ENCODE measurements around the gene CHRNA3. TPM values are rescaled to one million over a fixed set of nuclear protein-coding genes. Genes with fewer than 3 reads are reported as not detected.

Gene CHRNA3
- polyA plus RNA-seq (ENCODE audit: insufficient read length in 10 of 10): under 1 TPM in 8 of 10 donors, not detected in 2; 0.05 to 0.48 (median 0.24) TPM
- long read RNA-seq, donor 1: 0 reads
- long read RNA-seq, donor 2: 0 reads
- long read RNA-seq, donor 3: 0 reads
- long read RNA-seq, donor 4, partial matches to known transcripts: 0 of 1 reads
- long read RNA-seq, donor 4, other reads (novel, unspliced or antisense): 0 of 1 reads
- long read RNA-seq, donor 5: 0 reads
- long read RNA-seq, donor 6: 0 reads
- long read RNA-seq, donor 7: 0 reads
- long read RNA-seq, donor 8: 0 reads
- long read RNA-seq, donor 9: 0 reads

GRCh38 chr15:78620527-78621421 is at the start of gene CHRNA3:
Gene CHRNA3 (minus strand): TSS chr15:78620996. CDS start chr15:78620794, 202 bp downstream.
- peak in 1 of 3 donors; percentile 36 for DNase-seq

DNA sequence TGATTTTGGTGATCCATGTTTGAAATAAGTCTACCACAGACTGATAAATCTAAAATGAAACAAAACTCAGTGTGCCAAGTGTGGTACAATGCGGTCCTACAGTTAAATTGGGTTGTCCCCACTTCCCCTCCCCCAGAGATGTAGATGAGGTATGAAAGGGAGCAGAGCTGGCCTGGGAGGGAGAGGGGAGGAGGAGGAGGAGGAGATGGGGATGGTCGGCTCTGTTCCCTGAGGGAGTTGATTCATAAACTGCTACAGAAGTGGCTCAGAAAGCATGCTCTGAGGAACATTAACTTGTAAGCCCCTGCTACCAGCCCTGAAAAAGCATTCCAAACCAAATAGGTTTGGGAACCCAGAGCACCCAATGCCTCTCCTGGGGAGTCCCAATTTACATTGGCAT is 48.2 kb upstream of the CHRNA3 start:
- DNase-seq: no peak

DNA sequence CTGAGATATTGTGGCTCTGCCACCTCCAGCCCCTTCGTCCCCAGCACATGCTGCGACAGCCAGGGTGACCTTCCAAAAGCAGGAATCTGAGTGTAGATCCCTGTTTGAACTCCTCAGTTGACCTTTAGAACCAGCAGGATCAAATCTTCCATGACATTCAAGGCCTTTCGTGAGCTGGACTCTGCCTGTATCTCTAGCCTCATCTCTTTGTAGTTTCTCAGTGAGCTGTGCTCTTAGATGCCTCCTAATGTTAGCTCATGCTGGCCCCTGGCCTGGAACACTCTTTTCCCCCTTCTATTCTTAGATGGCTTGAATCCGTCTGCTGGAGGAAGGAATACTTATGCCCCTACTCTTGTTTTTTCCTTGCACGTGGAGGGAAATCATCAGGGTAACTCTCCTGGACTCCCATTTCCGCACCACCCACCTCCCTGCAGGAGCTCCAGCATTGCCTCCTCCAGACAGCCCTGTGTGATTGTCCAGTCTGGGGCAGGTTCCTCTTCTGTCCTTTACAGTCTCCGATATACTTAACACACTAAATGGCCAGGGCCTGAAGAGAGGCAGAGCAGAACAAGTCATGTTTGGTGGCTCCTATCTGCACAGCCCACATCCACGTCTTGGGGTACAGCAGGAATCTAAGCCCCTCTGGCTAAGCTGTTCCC is 46.9 kb upstream of the CHRNA3 start:
- DNase-seq: no peak

- DNase-seq: no peak
Observed at GRCh38 chr15:78666010-78666409, 45.2 kb upstream of the CHRNA3 start.

DNA sequence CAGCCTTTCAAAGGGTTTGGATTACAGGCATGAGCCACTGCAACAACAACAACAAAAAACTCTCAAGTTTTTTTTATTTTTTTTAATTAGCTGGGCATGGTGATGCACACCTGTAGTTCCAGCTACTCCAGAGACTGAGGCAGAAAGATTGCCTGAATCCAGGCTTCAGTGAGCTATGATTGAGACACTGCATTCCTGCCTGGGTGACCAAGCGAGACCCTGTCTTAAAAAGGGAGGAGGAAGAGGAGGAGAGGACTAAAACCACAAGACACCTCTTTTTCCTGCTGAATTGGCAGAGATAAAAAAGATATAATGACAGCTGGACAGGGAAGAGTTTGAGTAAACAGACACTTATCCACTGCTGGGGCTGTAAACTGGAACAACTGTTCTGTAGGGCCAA is 42.9 kb upstream of the CHRNA3 start:
- DNase-seq: no peak

DNA sequence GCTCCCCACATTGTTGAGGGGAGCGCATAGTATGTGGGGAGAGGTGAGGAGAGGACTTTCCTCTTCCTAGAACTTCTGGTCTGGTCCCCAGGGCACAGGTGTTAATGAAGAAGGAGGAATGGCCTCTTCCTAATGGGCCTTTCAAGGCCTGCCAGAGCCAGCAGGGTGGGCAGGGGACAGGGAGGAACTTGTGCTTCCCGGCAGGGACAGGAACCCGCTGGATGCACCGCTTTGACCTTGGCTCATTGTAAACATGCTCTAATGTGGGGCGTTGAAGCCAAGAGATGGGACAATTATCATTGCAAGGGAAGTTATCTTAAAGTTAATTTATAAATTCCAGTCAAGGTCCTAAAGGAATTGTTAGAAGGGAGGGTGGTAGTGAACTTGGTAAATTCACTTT is 41.2 kb upstream of the CHRNA3 start:
- no peak for DNase-seq

- DNase-seq: no peak
Observed at GRCh38 chr15:78661001-78661400, 40.2 kb upstream of the CHRNA3 start.

DNA sequence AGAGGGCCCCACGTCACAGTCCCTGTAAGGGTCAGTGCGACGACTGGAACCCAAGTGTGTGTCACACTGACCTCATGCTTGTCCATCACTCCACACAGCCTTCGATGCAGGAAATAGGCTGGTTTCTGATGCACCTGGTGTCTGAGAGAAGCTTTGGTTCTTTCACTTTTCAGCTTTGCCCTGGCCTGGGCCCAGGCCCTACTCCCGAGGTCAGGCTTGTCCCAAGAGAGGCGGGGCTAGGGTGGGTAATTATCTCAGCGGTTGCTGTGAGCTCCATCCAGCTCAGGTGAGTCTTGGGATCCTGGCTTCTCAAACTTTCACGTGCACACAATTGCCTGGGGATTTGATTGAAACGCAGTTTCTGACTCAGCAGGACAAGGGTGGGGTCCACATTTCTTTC is 39.8 kb upstream of the CHRNA3 start:
- DNase-seq: no peak

GRCh38 chr15:78658823-78659222 is 38.0 kb upstream of the CHRNA3 start:
- DNase-seq: no peak

DNA sequence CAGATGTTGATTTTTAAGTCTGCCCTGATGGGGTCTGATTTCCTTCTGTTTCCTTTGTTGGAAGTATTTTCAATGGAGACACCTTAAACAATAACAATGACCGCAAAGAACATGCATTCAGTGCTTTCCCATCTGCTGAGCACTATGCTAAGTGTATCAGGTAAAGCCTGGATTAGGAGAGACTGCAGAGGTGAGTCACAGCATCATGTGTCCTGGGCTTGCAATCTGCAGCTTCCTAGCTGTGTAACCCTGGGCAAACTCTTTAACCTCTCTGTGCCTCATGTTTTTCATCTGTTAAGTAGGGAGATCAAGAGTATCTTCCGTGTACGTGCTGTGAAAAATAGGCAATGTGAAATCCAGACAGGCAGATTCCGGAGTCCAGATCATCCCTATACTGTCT is 33.5 kb upstream of the CHRNA3 start:
- DNase-seq: no peak

GRCh38 chr15:78651930-78652615 is 31.3 kb upstream of the CHRNA3 start:
- no peak for DNase-seq

DNA sequence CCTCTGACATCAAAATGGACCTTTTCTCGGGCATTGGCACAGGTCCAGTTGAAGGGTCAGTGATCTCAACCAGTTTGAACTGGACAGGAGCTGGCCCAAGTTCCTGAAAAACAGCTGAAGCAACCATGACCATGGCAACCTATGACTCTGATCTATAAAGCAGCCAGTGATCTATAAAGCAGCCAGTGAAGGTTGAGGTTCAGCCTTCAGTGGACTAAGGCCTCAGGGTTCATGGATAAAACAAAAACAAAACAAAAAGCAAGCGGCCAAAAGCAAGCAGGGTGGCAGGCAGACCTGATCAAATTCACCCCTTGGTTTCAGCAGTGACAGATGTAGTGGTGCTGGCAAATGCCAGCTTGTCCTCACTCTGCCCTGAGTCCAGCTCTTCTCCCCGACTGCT is 30.2 kb upstream of the CHRNA3 start:
- DNase-seq: no peak

DNA sequence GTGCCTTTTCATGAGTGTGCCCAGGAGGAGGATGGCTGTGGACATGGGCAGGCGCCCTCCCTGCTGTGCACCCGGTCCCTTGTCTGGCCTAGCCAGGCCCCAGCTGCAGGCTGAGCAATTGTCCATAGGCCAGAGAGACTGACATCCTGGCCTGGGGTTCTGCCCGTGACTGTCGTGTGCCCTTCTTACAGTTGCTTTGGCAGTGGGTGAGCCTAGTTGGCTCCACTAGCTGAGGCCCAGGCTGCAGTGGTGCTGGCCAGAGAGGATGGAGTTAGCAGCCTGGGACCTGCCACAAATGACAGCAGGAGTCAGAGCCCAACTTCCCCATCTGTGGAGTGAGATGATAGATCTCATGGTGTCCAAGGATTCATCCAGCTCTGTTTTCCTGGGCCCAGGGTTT is 29.2 kb upstream of the CHRNA3 start:
- peak in 1 of 3 donors; percentile 11 for DNase-seq

GRCh38 chr15:78645009-78645408 is 24.2 kb upstream of the CHRNA3 start:
- DNase-seq: no peak

- DNase-seq: peak in 2 of 3 donors; percentile 8 to 45
Observed at GRCh38 chr15:78642331-78642730, 21.5 kb upstream of the CHRNA3 start.

GRCh38 chr15:78641749-78642275 is 21.0 kb upstream of the CHRNA3 start:
- DNase-seq: no peak

GRCh38 chr15:78641102-78641748 is 20.4 kb upstream of the CHRNA3 start, which contains the start of gene CHRNB4:
Gene CHRNB4 (minus strand): TSS chr15:78641210. CDS start chr15:78641133, 77 bp downstream.
- peak in 2 of 3 donors; percentile 22 to 75 for DNase-seq

- peak in 1 of 3 donors; percentile 13 for DNase-seq
Observed at GRCh38 chr15:78640527-78641101, 19.8 kb upstream of the CHRNA3 start.

DNA sequence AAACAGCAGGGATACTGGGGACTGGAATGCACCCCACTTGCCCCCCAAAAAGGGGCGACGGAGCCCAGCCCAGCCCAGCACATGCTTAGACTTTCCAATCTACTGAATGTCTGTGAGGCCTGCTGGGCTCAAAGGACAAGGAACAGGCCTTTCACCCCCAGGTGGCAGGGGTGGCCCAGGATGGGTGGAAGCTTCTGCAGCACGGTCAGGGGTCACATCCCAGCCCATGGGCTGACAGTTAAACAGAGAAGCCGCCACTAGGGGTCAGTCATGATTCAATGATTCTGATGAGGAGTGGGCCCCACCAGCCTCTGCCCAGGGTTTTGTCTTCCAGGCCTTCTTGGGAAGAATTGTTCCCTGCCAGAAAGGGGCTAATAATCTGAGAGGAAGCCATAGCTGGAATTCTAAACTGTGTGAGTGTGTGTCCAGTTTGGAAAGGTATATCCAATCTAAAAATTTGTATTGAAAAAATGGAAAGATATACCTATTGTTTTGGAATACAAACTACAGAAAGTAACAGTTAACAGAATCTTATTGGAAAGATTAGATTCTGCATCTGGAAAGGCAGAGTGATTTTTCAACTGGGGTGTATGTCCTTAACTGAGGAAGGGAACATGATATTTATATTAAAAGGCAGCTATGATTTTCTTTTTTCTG is 18.0 kb upstream of the CHRNA3 start:
- DNase-seq: peak; percentile 24 to 76 (median 62)
